ENCODE data around the gene DNAH6. TPM values are rescaled to one million over a fixed set of nuclear protein-coding genes. Genes with fewer than 3 reads are reported as not detected.

The DNAH6 gene
- total RNA-seq, 2 donors from 2014 or later, result 0.69 to 1.6 TPM

DNA sequence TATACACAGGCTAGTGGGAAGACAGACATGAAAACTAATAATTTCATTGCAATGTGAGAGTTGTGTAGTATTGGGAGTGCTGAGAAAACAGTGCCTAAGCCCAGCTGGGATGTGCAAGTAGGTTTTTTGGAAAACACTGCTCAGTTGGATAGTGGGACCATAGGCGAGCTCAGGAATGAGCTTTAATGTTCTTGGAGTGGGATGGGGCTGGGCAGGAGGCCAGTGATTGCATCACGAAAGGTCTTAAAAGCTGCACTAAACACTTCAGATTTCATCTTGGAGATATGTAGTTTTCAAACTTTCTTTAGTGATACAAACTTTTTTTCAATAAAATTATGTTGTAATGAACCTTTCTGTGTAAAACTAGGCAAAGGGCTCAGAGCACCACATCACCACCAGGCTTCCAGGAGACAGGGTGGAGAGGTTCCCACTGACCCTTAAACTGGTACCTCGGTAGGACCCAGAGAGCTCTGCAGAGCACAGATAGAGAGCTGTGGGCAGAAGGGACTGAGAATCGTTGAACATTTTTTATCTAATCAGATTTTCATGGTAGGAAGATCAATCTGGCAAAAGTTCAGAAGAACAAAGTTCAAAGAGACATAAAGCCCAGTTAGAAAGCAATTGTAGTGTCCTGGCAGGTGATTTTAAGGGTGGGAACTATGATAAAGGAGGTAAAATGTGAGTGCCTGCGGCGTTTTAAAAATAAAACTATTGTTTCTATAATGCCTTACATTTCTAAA, 188.4 kb downstream of the DNAH6 start:
- no peak overlapping the region for H3K4me3 Mint-ChIP-seq
- ATAC-seq (replicated peaks), result no peak
- peaks cover 6% of the 10 kb centered on the region for H3K4me1 Mint-ChIP-seq
- no peak overlapping the region for H3K27ac Mint-ChIP-seq
- H3K27me3 Mint-ChIP-seq, result no peaks in the 10 kb centered on the region
- H3K9me3 Mint-ChIP-seq, result peaks cover 21% of the 10 kb centered on the region
- H3K36me3 Mint-ChIP-seq (ENCODE audit: low read depth), result no peaks in the 10 kb centered on the region

DNA sequence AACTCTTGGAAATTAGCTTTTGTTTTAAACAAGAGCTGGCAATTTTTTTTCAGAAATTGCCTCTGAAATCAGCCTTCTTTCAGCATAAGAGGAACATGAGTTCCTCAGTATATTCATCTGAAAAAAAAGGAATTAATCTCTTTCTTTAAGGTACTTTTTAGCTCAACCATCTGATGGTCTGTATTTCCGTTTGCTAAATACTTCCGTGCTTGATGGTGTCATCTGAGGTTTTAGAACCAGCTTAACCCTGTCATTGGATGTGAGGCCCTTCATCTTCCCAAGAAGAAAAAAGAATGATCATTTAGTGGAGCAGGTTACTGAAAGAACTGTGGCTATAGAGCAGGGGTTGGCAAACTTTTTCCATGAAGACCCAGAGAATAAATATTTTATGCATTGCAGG, 189.6 kb downstream of the DNAH6 start:
- Mint-ChIP-seq H3K27me3 (no peaks in the 10 kb centered on the region), H3K4me3 (no peak overlapping the region), H3K27ac (no peak overlapping the region), H3K36me3 (ENCODE audit: low read depth) (no peaks in the 10 kb centered on the region), H3K4me1 (peaks cover 6% of the 10 kb centered on the region), H3K9me3 (peaks cover 12% of the 10 kb centered on the region)
- ATAC-seq (replicated peaks), result no peak

DNA sequence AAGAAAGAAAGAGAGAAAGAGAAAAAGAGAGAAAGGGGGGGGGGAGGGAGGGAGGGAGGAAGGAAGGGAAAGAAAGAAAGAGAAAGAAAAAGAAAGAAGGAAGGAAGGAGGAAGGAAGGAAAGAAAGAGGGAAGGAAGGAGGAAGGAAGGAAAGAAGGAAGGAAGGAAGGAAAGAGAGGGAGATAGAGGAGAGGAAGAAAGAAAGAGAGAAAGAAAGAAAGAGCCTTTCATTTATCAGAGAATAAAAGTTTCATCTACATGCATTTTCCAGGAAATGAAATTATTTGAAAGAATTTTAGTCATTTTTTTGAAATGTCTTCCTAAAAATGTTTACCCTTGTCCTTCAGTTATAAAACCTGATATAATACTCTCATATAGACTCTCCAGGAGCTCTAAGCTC, 192.1 kb downstream of the DNAH6 start:
- H3K4me3 Mint-ChIP-seq, result no peak overlapping the region
- H3K36me3 Mint-ChIP-seq (ENCODE audit: low read depth), result no peaks in the 10 kb centered on the region
- H3K27ac Mint-ChIP-seq, result no peak overlapping the region
- no peaks in the 10 kb centered on the region for H3K27me3 Mint-ChIP-seq
- no peak for ATAC-seq (replicated peaks)
- H3K4me1 Mint-ChIP-seq, result peaks cover 6% of the 10 kb centered on the region
- H3K9me3 Mint-ChIP-seq, result peaks cover 7% of the 10 kb centered on the region

DNA sequence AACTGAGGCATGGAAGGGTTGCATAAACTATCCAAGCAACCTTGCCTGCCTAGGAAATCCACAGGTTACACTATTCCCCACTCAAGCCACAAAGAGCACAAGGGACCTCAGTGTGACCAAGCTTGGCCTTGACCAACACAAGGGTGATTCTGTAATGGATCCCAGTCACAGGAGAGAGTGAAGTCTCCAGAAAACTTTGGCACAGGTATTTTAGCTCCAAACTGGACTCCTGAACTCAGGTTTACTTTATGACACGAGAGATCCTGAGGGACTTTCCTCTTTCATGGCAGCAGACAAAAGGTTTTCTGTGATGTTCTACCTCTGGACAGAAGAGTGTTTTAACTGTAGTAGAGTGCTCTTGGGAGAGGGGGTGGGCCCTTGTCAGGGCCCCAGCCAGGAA, 195.4 kb downstream of the DNAH6 start:
- H3K4me1 Mint-ChIP-seq, result peaks cover 6% of the 10 kb centered on the region
- no peak for ATAC-seq (replicated peaks)
- no peak overlapping the region for H3K27ac Mint-ChIP-seq
- peaks cover 7% of the 10 kb centered on the region for H3K9me3 Mint-ChIP-seq
- H3K36me3 Mint-ChIP-seq (ENCODE audit: low read depth), result no peaks in the 10 kb centered on the region
- no peaks in the 10 kb centered on the region for H3K27me3 Mint-ChIP-seq
- no peak overlapping the region for H3K4me3 Mint-ChIP-seq

DNA sequence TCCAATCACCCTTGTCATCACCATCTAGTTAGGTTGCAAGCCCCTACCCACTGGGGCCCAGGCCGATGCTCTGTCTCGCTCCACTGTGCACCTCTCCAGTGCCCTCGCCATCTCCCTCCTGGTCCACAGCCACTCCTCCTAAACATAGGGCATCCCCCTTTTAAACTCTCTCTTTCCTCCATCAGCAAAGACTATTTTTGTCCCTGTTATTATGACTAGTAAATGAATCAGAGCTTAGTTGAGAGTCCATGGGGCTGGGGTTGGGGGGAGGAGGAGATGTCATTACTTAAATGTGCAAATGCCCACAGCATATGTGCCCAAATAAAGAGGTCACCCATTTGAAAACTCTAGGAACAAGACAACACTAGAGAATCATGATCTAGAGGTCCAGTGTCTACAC, 197.1 kb downstream of the DNAH6 start:
- Mint-ChIP-seq H3K27ac (no peak overlapping the region), H3K9me3 (peaks cover 7% of the 10 kb centered on the region), H3K27me3 (no peaks in the 10 kb centered on the region), H3K4me1 (peaks cover 10% of the 10 kb centered on the region), H3K4me3 (no peak overlapping the region), H3K36me3 (ENCODE audit: low read depth) (no peaks in the 10 kb centered on the region)
- no peak for ATAC-seq (replicated peaks)

DNA sequence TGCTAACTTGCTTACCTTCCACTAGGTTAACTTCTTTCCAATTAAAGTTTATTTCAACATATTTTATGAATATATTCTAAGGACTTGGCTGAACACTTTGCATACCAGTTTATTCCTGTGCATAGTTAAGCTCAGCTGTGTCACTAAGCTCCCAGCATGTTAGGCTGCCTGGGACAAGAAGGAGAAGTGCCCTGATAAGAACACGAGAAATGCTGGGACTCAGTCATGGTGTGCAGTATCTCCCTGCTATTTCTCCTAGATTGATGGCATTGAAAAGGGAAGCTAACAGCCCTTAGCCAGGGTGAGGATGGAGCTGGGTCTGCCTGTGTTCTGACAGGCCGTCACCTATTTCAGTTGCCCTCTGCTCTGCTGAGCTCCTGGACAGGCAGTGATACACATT, 200.3 kb downstream of the DNAH6 start:
- H3K9me3 Mint-ChIP-seq, result no peaks in the 10 kb centered on the region
- ATAC-seq (replicated peaks), result no peak
- H3K36me3 Mint-ChIP-seq (ENCODE audit: low read depth), result no peaks in the 10 kb centered on the region
- H3K27ac Mint-ChIP-seq, result no peak overlapping the region
- H3K4me1 Mint-ChIP-seq, result peaks cover 5% of the 10 kb centered on the region
- no peak overlapping the region for H3K4me3 Mint-ChIP-seq
- no peaks in the 10 kb centered on the region for H3K27me3 Mint-ChIP-seq

DNA sequence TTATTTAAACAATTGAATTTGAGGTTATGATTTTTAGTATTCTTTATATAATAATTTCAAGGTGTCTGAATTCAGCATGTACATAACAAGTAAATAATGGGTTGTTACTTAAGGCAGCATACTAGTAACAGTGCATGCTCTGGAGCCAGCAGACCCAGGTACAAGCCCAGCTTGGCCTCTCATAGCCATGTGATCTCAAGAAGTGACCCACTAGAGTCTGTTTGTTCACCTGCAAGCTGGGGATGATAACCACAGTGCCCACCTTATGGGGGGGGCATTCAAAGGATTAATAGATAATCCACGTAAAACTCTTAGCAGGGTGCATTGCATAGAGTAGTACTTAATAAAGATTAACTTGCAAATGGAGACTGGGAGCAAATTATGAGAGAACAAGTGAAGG, 201.0 kb downstream of the DNAH6 start:
- no peaks in the 10 kb centered on the region for H3K27me3 Mint-ChIP-seq
- H3K4me3 Mint-ChIP-seq, result no peak overlapping the region
- H3K36me3 Mint-ChIP-seq (ENCODE audit: low read depth), result no peaks in the 10 kb centered on the region
- no peak overlapping the region for H3K27ac Mint-ChIP-seq
- no peaks in the 10 kb centered on the region for H3K9me3 Mint-ChIP-seq
- peaks cover 5% of the 10 kb centered on the region for H3K4me1 Mint-ChIP-seq
- ATAC-seq (replicated peaks), result no peak

DNA sequence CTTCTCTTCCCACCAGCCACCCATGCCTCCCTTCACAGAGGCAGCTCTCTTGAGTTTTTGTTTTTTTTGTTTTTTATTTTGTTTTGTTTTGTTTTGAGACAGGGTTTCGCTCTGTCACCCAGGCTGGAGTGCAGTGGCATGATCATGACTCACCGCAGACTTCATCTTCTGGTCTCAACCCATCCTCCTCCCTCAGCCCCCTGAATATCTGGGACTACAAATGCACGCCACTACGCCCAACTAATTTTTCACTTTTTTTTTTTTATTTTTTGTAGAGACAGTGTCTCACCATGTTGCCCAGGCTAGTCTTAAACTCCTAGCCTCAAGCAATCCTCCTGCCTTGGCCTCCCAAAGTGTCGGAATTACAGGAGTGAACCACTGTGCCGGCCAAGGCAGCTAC, 203.1 kb downstream of the DNAH6 start:
- Mint-ChIP-seq H3K4me3 (no peak overlapping the region), H3K27ac (no peak overlapping the region), H3K4me1 (peaks cover 11% of the 10 kb centered on the region), H3K36me3 (ENCODE audit: low read depth) (no peaks in the 10 kb centered on the region), H3K9me3 (no peaks in the 10 kb centered on the region), H3K27me3 (no peaks in the 10 kb centered on the region)
- no peak for ATAC-seq (replicated peaks)

DNA sequence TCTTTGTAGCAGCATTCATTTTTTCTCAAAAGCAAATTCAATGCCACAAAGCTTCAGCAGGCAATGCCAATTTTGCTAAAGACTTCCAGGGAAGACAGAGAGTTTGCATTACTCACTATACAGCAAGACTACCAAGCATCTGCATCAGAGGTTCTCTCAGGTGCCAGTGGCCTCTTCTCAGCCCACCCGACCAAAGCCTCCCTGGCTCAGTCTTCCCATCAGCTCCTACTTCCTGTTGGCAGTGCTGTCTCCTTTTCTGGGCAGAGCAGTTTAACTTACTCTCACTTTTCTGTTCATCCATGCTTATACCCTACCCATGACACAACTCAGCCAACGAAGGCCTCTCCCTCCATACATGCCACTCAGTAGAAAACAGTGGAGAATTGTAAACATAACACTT, 207.5 kb downstream of the DNAH6 start:
- Mint-ChIP-seq H3K4me3 (no peak overlapping the region), H3K4me1 (peaks cover 6% of the 10 kb centered on the region), H3K27me3 (no peaks in the 10 kb centered on the region), H3K36me3 (ENCODE audit: low read depth) (no peaks in the 10 kb centered on the region), H3K9me3 (no peaks in the 10 kb centered on the region), H3K27ac (no peak overlapping the region)
- no peak for ATAC-seq (replicated peaks)

DNA sequence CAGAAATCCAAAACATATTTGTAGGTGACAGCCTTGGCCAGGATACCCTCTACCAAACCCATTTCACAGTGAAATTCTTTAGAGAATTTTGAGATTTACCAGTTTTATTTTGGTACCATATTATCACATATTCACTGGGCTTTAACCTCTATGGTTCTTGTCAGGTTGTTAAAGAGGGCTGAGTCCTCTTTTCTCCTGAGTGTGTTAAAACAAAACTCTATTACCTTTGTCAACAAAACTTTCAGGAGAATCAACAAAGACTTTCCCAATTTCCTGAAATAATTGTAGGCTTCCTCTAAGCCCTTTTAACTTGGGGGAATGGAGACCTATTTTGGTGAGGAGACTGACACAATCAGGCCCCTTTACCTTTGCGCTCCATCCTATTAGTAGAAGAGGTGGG, 209.4 kb downstream of the DNAH6 start:
- Mint-ChIP-seq H3K4me1 (peaks cover 6% of the 10 kb centered on the region), H3K27ac (no peak overlapping the region), H3K27me3 (no peaks in the 10 kb centered on the region), H3K9me3 (no peaks in the 10 kb centered on the region), H3K36me3 (ENCODE audit: low read depth) (no peaks in the 10 kb centered on the region), H3K4me3 (no peak overlapping the region)
- no peak for ATAC-seq (replicated peaks)

DNA sequence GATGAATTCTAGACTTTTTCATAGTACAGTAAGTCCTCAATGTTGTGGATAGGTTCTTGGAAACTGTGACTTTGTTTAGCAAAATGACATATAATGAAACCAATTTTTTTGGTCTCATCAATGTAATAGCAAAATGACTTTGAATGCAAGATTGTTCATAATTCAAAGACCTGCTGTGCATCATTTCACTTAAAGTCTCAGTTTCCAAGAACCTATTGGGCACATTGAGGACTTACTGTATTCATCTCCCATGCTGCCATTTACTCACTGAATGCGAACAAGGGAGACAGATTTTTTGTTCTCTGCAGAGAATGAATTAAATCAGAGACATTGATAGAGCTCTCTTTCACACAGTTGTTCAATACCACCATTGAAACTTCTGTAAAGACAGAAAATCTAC, 211.0 kb downstream of the DNAH6 start:
- H3K27ac Mint-ChIP-seq, result no peak overlapping the region
- peaks cover 6% of the 10 kb centered on the region for H3K4me1 Mint-ChIP-seq
- ATAC-seq (replicated peaks), result peak; percentile 44
- H3K9me3 Mint-ChIP-seq, result no peaks in the 10 kb centered on the region
- no peak overlapping the region for H3K4me3 Mint-ChIP-seq
- no peaks in the 10 kb centered on the region for H3K36me3 Mint-ChIP-seq (ENCODE audit: low read depth)
- no peaks in the 10 kb centered on the region for H3K27me3 Mint-ChIP-seq

DNA sequence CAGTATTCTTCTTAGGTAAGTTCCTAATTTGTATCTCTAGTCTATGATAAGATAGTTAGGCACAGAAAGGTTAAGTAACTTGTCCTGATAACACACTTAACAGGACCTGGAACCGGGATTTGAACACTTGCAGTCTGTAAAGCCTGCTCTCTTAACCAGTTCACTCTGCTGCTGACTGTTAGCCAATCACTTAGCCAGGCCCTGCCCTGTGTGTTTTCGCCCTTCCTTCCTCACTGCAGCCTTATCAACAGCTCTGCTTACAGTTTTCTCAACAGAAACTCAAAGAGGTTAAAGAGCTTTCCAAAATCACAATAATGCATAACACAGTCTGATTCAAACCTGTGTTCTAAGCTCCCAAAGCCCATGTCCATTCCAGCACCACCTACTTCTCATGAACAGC, 212.9 kb downstream of the DNAH6 start:
- peaks cover 1% of the 10 kb centered on the region for H3K4me1 Mint-ChIP-seq
- H3K9me3 Mint-ChIP-seq, result no peaks in the 10 kb centered on the region
- no peaks in the 10 kb centered on the region for H3K36me3 Mint-ChIP-seq (ENCODE audit: low read depth)
- no peak overlapping the region for H3K27ac Mint-ChIP-seq
- no peaks in the 10 kb centered on the region for H3K27me3 Mint-ChIP-seq
- no peak overlapping the region for H3K4me3 Mint-ChIP-seq
- ATAC-seq (replicated peaks), result no peak

DNA sequence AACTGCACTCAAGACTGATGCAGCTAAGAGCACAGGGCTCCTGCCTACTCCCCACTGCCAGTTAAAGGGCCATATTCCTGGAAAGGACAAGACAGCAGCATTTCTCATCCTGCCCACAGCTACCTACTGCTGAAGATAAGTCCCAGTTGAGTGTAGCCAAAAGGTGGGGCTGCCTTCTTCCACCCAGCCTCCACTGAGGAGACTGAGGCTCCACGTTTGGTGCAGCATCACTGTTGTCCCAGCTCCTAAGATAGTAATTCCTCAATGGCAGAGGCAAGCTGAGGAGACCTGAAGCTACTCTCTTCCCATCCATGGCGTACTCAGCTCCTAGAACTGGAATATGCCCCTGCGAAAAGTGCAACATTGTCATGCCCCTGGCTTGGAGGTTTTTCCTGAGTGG, 214.9 kb downstream of the DNAH6 start:
- Mint-ChIP-seq H3K27ac (no peak overlapping the region), H3K4me1 (no peaks in the 10 kb centered on the region), H3K9me3 (no peaks in the 10 kb centered on the region), H3K27me3 (no peaks in the 10 kb centered on the region), H3K36me3 (ENCODE audit: low read depth) (no peaks in the 10 kb centered on the region), H3K4me3 (no peak overlapping the region)
- no peak for ATAC-seq (replicated peaks)

DNA sequence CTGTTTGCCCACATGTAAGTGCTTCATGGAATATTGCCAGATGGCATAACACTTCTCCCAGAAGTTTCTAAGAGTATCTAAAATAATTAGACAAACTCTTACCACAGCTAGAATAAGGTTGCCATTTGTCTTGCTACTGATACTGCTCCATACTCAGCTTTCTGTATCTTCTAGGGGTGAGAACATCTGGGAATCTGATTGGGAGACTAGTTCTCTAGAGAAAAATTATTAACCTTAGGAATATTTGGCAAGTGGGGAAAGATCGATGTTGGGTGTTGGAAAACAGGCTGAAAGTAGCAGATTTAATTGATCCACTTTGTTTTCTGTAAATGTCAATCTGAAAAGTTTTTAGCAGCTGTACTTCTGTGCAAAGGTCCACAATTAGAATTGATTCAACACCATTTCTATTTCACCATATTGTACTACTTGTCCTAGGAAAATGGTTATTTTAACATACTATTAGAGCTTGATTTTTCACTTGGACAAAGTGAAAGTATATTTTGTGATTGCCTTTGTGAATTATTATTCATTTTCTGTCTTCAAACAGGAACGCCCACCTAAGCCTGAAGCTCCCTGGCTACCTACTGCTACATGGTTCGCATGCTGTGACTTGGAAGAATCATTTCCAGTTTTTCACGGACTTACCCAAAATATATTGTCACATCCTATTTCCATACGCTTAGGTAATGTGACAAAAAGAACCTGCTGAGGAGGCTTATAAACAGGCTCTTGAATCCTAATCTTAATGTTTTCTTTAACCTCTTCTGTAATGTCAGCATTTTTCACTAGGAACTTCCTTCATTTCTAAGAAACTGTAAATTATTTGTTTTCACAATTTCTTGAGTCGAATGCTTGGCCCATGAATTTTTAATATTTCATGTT, 216.8 kb downstream of the DNAH6 start:
- Mint-ChIP-seq H3K27me3 (no peaks in the 10 kb centered on the region), H3K4me1 (no peaks in the 10 kb centered on the region), H3K9me3 (no peaks in the 10 kb centered on the region), H3K36me3 (ENCODE audit: low read depth) (no peaks in the 10 kb centered on the region), H3K4me3 (no peak overlapping the region), H3K27ac (no peak overlapping the region)
- ATAC-seq (replicated peaks), result no peak

DNA sequence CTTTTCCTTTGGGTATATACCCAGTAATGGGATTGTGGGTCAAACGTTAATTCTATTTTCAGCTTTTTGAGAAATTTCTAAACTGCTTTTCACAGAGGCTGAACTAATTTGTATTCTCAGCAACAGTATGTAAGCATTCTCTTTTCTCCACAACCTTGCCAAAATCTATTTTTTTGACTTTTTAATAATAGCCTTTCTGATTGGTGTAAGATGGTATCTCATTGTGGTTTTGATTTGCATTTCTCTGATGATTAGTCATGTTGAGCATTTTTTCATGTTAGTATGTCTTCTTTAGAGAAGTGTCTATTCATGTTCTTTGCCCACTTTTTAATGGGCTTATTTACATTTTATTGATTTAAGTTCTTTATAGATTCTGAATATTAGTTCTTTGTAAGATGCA, 219.1 kb downstream of the DNAH6 start:
- H3K27ac Mint-ChIP-seq, result no peak overlapping the region
- H3K4me1 Mint-ChIP-seq, result no peaks in the 10 kb centered on the region
- H3K4me3 Mint-ChIP-seq, result no peak overlapping the region
- H3K27me3 Mint-ChIP-seq, result no peaks in the 10 kb centered on the region
- no peak for ATAC-seq (replicated peaks)
- no peaks in the 10 kb centered on the region for H3K9me3 Mint-ChIP-seq
- no peaks in the 10 kb centered on the region for H3K36me3 Mint-ChIP-seq (ENCODE audit: low read depth)

Measured in activated T-helper 17 cell treated with anti-CD3 and anti-CD28 coated beads, Interleukin-2, amount 50 U/mL, for 72 hours (primary cell).